Liver (tissue), 3 donors: ENCODE results near the gene CRYGB.

Source experiments
- GABPA ChIP-seq, 2 donors: IDR thresholded peaks in 1 of 2; conservative IDR thresholded peaks in 1 of 2; 2 replicates each; pipeline ENCODE4 v1.6.1; 2016; ENCODE audit warnings: antibody characterized with exemption in 2 of 2, mild to moderate bottlenecking in 1 of 2, moderate library complexity in 1 of 2
- JUND ChIP-seq, 2 donors: IDR thresholded peaks; 2 replicates each; pipeline ENCODE4 v1.6.1; 2016; ENCODE audit warnings: antibody characterized with exemption in 2 of 2
- NR2F2 ChIP-seq: IDR thresholded peaks from 2 replicates; pipeline ENCODE4 v1.6.1; 2016; ENCODE audit warnings: antibody characterized with exemption
- RAD21 ChIP-seq, 2 donors: IDR thresholded peaks; 2 replicates each; pipeline ENCODE4 v1.6.1; 2016; ENCODE audit warnings: antibody characterized with exemption in 2 of 2, mild to moderate bottlenecking in 2 of 2
- RXRA ChIP-seq, 2 donors: IDR thresholded peaks; 2 replicates each; pipeline ENCODE4 v1.6.1; 2017 to 2018; ENCODE audit warnings: antibody characterized with exemption in 2 of 2, mild to moderate bottlenecking in 1 of 2
- YY1 ChIP-seq: IDR thresholded peaks from 2 replicates; pipeline ENCODE4 v1.6.1; 2016; ENCODE audit warnings: antibody characterized with exemption, mild to moderate bottlenecking
- TF ChIP-seq, protein P1 (sequence below): fragments of 150-350 bp; IDR thresholded peaks from 2 replicates; pipeline ENCODE4 v1.5.1; 2017; ENCODE audit warnings: improper control_type of control experiment, low read depth, low read length; ENCODE audit not compliant: missing input control
- donor health status: healthy.
- donor health status: healthy.

DNA sequence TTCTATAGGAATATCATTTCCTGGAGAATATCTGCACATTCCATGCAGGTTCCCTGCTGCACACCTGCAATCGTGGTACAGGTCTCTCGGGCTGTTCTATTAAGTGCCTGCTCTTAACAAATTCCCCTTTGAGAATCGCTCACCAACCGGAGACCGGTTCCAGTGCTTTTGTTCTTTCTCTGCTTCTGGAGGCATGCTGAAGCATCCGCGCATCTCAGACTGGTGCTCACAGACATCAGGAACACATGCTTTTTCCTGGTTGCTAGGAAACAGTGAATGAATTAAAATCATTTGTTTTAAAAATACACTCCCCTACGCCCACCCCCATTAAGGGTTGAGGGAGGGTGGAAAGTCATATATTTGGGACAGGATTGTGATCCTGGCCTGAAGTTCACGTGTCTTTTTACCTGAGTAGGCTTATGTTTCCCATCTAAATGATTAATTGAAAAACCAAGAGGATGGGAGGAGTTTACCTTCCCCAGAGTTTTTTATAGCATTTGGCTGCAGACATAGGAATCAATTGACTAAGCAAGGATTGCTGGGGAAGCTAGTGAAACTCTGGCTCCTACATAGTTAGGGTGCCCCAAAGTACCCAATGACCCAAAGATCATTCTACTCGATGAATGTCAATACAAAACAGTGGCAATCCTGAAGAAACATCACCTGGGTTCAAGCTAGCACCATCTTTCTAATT is 44.0 kb upstream of the CRYGB start, which contains the start of gene C2orf80:
- TF ChIP-seq NR2F2 = no peak
- no peak for TF ChIP-seq YY1
- TF ChIP-seq, protein P1, sequence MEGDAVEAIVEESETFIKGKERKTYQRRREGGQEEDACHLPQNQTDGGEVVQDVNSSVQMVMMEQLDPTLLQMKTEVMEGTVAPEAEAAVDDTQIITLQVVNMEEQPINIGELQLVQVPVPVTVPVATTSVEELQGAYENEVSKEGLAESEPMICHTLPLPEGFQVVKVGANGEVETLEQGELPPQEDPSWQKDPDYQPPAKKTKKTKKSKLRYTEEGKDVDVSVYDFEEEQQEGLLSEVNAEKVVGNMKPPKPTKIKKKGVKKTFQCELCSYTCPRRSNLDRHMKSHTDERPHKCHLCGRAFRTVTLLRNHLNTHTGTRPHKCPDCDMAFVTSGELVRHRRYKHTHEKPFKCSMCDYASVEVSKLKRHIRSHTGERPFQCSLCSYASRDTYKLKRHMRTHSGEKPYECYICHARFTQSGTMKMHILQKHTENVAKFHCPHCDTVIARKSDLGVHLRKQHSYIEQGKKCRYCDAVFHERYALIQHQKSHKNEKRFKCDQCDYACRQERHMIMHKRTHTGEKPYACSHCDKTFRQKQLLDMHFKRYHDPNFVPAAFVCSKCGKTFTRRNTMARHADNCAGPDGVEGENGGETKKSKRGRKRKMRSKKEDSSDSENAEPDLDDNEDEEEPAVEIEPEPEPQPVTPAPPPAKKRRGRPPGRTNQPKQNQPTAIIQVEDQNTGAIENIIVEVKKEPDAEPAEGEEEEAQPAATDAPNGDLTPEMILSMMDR = no peak
- no peak for TF ChIP-seq RAD21 (IDR thresholded peaks at IDR 0.05)
- no peak for TF ChIP-seq JUND (IDR thresholded peaks at IDR 0.05)
- TF ChIP-seq RXRA (IDR thresholded peaks at IDR 0.05) = no peak
- TF ChIP-seq GABPA (IDR thresholded peaks at IDR 0.05 in 1 of 2, conservative IDR thresholded peaks at IDR 0.05 in 1 of 2) = no peak
